AG04450 (cell line): Measurements from ENCODE around the gene B4GALT2. TPM values are rescaled to one million over a fixed set of nuclear protein-coding genes. Genes with fewer than 3 reads are reported as not detected.

Source experiments
- CTCF ChIA-PET: fragments of 300-600, 350-600 bp; formaldehyde crosslinking; extraction: SDS; loops from one replicate; lab custom pipeline; 2022; ENCODE audit warnings: antibody characterized with exemption, inconsistent platforms; lab: Charles Lee
- POLR2A ChIA-PET: fragments of 350-600 bp; formaldehyde crosslinking; extraction: SDS; loops from one replicate; lab custom pipeline; 2021; ENCODE audit warnings: antibody characterized with exemption, inconsistent platforms; lab: Yijun Ruan, JAX
- DNase-seq: peaks from one replicate; pipeline ENCODE4 v3.0.0-alpha.2; 2011; ENCODE audit warnings: low read depth, low spot score
- H3K27ac ChIP-seq: one replicate; pipeline ENCODE4 v1.5.1; 2012; ENCODE audit warnings: low read depth, low read length, control low read depth
- H3K27me3 ChIP-seq: one replicate; pipeline ENCODE4 v1.6.0; 2012; ENCODE audit warnings: low read length; ENCODE audit not compliant: control insufficient read depth, insufficient read depth
- H3K4me3 ChIP-seq: 2 replicates; pipeline ENCODE4 v1.5.1; 2011; ENCODE audit warnings: mild to moderate bottlenecking, low read depth, low read length, control low read depth
- H3K9me3 ChIP-seq: 2 replicates; pipeline ENCODE4 v1.5.1; 2012; ENCODE audit warnings: low read length; ENCODE audit not compliant: control insufficient read depth, insufficient read depth
- CTCF ChIP-seq: IDR thresholded peaks from 2 replicates; pipeline ENCODE4 v1.5.1; 2011; ENCODE audit warnings: low read depth, low read length, control low read depth, inconsistent platforms
- polyA plus RNA-seq: library from polyadenylated mRNA; depleted of rRNA; stranded (reverse); fragments of >200 nt; gene quantifications from 2 replicates; pipeline ENCODE4 v1.2.3, GENCODE V29; 2011

The B4GALT2 gene
- polyA plus RNA-seq, 1 experiment = 39.0 TPM

- H3K27me3 ChIP-seq = no peaks in the 10 kb centered on the region
- no peak overlapping the region for H3K4me3 ChIP-seq
- ChIA-PET POLR2A (interaction anchor here (0.7 kb wide), 1 partner anchor 1758 kb away, joined by 6 read pairs; no protein-coding TSS in a partner anchor), CTCF (interaction anchor here (0.5 to 1.0 kb wide), 2 partner anchors 37 to 193 kb away, joined by 3 to 4 read pairs; no protein-coding TSS in a partner anchor)
- DNase-seq = no peak
- no peak overlapping the region for H3K27ac ChIP-seq
- H3K9me3 ChIP-seq = no peaks in the 10 kb centered on the region
- no peak for TF ChIP-seq CTCF
These were observed 22.8 kb upstream of the B4GALT2 start for GRCh38 chr1:43956234-43956633.

DNA sequence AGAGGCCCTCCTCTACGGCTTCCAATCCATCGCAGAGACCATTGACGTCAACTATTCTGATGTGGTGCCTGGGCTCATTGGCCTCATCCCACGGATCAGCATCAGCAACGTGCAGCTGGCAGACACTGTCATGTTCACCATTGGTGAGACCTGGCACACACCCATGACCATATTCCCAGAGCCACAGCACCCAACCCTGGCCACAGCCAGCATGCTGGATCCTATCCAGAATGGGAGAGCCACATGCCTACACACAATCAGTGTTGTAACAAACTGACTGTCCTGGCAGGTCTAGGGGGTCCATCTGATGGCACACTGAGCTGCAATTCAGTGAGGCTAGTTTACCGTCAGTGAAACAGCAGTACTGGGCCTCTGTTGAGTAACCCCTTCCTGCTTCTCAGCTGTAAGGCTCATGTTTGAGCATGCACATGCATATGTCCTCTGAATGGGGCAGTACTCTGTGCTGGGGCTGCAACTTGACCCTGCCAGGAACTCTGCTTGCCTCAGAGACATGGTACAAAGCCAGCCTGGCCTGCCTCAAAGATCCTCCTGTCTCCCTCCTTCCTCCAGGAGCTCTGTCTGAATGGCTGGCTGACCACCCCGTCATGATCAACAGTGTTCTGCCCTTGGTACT lies 21.5 kb upstream of the B4GALT2 start:
- ChIA-PET CTCF (interaction anchor here (0.7 to 1.2 kb wide), 2 partner anchors 79 to 194 kb away, joined by 3 to 4 read pairs; no protein-coding TSS in a partner anchor), POLR2A (no interaction called here)
- Histone ChIP-seq H3K27ac (no peak overlapping the region), H3K4me3 (no peak overlapping the region), H3K27me3 (no peaks in the 10 kb centered on the region), H3K9me3 (no peaks in the 10 kb centered on the region)
- TF ChIP-seq CTCF = no peak
- DNase-seq = no peak

GRCh38 chr1:43958351-43959255 lies 20.4 kb upstream of the B4GALT2 start:
- Histone ChIP-seq H3K9me3 (no peaks in the 10 kb centered on the region), H3K27me3 (no peaks in the 10 kb centered on the region), H3K4me3 (no peak overlapping the region), H3K27ac (no peak overlapping the region)
- TF ChIP-seq CTCF = no peak
- ChIA-PET POLR2A (no interaction called here), CTCF (no interaction called here)
- no peak for DNase-seq

DNA sequence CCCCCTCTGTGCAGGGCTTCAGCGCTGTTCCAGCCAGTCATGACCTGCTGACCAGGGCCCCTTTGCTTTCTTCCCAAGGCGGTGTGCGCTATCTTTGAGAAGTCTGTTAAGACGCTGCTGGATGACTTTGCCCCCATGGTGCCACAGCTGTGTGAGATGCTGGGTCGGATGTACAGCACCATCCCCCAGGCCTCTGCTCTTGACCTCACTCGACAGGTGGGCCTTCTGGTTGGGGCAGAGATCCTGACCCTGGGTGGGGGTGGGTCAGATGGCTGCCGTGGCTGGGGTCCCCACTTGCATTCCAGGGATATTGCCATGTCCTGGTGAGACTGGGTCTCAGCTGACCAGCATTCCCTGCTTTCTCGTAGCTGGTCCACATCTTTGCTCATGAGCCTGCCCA lies 18.2 kb upstream of the B4GALT2 start:
- POLR2A ChIA-PET = no interaction called here
- no peaks in the 10 kb centered on the region for H3K27me3 ChIP-seq
- no peak overlapping the region for H3K4me3 ChIP-seq
- no peak overlapping the region for H3K27ac ChIP-seq
- H3K9me3 ChIP-seq = no peaks in the 10 kb centered on the region
- no peak for DNase-seq
- TF ChIP-seq CTCF = no peak
- CTCF ChIA-PET = no interaction called here

DNA sequence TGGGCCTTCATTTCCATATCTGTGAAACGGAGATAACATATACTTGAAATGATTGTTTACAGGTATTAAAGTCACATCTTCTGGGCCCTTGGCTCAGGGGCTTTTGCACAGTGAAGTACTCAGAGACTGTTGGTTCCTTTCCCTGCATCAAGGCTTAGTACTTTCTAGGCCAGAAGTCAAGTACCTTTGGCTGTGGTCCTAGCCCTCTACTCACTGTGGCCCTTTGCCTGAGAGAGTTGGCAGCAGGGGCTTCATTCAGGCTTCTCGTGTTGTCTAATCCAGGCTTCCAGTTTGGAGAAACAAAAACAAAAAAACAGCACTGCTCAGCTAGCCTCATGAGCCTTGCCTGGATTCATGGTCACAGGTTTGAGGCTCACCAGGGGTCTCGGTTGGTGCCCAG lies 17.3 kb upstream of the B4GALT2 start:
- Histone ChIP-seq H3K9me3 (no peaks in the 10 kb centered on the region), H3K27ac (no peak overlapping the region), H3K4me3 (no peak overlapping the region), H3K27me3 (no peaks in the 10 kb centered on the region)
- no peak for DNase-seq
- CTCF ChIA-PET = interaction anchor here (0.6 kb wide), 1 partner anchor 196 kb away, joined by 3 read pairs; no protein-coding TSS in a partner anchor
- no peak for TF ChIP-seq CTCF
- POLR2A ChIA-PET = no interaction called here
